HG03342 (cell line): Measurements from ENCODE around the gene ZNF277.
A peak's percentile ranks its signal among the peaks of the same experiment; 100 is the strongest.
"Not testable (repeated sequence)": the region's sequence is repeated elsewhere in the genome, so short reads cannot be mapped to it uniquely, and the experiment has no call there.

Experiments
- ATAC-seq: cut with Tn5 transposase; IDR thresholded peaks from one replicate; pipeline ENCODE4 v1.9.1; 2021; ENCODE audit warnings: mild to moderate bottlenecking, moderate library complexity; ENCODE audit not compliant: unreplicated experiment

The ZNF277 gene

GRCh38 chr7:112283382-112283910 lies 77.0 kb downstream of the ZNF277 start:
- ATAC-seq: peak; percentile 66

DNA sequence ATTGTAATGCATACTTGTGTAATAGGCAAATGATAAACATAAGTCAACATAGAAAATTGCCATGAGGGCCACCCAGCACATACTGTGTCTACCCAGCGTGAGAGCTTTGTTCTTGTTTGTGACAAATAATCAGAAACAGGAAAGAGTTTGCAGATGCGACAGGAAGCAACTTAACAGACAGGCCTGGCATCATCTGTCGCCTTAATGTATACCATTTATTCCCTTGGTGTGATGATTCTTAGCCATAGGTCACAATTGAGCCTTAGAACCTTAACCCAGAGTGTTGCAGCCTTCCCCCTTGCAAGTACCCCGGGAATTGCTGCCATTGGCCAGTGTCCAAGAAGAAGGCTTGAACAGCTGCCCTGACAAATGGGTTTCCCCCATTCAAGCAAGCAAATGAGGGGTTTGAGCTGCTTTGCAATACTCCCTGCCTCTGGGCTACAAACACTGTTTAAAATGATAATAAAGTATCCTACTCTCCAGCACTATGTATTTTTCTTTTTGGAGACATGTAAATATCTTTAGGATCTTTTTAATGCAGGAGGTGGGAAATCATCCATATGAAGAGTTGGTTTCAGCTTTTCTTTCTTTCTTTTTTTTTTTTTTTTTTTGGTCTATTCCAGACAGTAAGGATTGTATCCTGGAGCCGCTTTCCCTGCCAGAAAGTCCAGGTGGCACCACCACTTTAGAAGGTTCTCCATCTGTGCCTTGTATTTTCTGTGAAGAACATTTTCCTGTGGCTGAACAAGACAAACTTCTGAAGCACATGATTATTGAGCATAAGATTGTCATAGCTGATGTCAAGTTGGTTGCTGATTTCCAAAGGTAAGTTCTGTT lies 80.0 kb downstream of the ZNF277 start:
- ATAC-seq: peak; percentile 88

- no peak for ATAC-seq
Measured at GRCh38 chr7:112288301-112288700, 81.8 kb downstream of the ZNF277 start.

DNA sequence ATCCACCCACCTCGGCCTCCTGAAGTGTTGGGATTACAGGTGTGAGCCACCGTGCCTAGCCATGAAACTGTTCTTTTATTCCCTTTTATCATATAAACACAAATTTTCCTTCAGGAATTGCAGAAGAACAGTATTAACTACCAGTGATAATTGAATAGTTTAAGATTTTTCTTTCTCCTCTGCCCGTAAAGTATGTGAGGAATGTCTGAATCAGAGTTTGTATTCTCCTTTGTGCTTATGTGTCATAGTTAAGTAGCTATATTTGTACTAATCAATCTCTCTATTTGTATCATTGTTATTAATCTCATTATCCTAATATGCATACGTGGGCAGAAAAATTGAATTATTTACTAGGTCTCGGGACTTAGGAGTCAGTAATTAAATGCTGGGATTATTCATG lies 83.6 kb downstream of the ZNF277 start:
- ATAC-seq: no peak

DNA sequence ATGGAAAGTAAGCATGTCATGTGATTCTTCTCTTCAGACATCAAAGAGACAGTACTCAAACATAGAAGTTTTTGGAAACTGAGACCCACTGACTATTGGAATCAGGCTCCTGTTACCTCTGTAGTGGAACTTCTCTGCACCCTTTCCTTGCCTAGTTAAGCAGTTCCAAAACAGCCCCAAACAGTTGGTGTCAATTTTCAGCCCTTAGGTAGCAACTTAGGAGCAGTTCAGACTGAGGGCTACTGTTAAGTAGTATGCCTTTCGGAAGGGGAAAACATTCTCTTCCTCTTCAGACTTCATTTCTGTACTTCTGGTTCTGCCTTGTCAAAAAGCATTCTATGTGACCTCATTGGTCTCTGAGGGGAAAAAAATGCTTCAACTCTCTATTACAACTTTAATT lies 85.7 kb downstream of the ZNF277 start:
- ATAC-seq: no peak

DNA sequence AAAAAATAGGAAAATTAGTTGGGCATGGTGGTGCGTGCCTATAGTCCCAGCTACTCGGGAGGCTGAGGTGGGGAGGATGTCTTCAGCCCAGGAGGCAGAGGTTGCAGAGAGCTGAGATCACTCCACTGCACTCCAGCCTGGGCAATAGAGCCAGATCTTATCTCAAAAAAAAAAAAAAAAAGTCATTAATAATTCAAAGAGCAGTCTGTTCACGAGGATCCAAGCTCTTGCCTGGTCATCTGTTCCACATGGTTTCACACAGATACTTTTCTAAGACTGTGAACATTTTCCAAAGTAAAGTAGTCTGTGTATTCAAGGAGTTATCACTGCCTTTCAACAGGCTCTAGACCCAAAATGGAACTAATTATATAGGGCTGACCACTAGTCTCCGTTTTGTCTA lies 86.9 kb downstream of the ZNF277 start:
- no peak for ATAC-seq

GRCh38 chr7:112296432-112296831 lies 89.9 kb downstream of the ZNF277 start:
- ATAC-seq: no peak

- no peak for ATAC-seq
Measured at GRCh38 chr7:112297681-112298080, 91.2 kb downstream of the ZNF277 start.

- no peak for ATAC-seq
Measured at GRCh38 chr7:112298543-112299100, 92.1 kb downstream of the ZNF277 start.

DNA sequence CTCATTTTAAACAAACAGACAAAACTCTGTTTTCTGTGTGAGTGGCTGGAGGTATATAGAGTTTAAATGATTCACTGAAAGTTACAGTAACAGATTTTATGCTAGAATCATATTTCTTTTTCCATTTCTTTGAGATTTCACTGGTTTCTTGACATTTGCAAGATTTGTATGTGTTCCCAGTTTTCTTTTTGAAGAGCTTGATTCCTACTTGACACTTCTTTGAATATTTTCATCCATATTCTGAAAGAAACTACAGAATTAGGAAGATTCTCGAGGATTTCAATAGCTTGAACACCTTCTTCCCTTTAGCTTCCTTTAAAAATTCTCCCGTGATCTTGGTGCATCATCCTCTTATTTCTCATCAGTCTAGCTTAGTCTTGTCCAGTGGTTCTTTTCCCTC lies 93.6 kb downstream of the ZNF277 start:
- no peak for ATAC-seq

GRCh38 chr7:112300831-112301407 lies 94.4 kb downstream of the ZNF277 start:
- ATAC-seq: no peak

GRCh38 chr7:112302566-112302965 lies 96.1 kb downstream of the ZNF277 start:
- ATAC-seq: no peak

DNA sequence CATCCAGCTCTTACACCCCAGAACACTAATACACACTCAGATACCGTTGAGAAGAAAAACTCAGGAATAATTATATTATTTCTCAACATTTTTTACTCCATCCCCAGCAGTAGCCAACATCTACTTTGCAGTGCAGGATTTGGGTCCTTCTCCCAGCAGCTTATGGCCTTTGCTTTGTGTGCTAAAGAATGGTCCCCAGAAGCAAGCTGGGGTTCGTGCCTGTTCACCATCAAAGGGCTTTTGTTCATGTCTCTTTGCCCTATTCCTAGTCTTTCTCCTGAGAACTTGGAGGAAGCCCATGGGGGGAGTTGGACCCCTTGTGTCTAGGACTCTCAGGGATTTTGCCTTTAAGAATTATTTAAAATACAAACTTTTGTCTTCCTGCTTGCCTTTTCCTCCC lies 100.4 kb downstream of the ZNF277 start:
- no peak for ATAC-seq

DNA sequence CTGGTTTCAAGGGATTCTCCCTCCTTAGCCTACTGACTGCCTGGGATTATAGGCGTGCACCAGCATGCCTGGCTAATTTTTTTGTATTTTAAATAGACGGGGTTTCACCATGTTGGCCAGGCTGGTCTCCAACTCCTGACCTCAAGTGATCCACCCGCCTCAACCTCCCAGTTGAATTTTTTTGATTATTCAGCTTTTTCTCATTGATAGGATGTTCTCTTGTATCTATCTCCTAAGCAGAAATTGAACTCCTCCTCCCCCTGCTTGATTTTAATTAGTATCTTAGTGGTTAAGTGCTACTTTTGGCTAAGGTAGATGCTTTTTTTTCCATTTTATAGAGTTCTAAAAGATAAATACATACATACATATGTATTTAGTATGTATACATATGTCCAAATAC lies 101.0 kb downstream of the ZNF277 start:
- ATAC-seq: no peak

DNA sequence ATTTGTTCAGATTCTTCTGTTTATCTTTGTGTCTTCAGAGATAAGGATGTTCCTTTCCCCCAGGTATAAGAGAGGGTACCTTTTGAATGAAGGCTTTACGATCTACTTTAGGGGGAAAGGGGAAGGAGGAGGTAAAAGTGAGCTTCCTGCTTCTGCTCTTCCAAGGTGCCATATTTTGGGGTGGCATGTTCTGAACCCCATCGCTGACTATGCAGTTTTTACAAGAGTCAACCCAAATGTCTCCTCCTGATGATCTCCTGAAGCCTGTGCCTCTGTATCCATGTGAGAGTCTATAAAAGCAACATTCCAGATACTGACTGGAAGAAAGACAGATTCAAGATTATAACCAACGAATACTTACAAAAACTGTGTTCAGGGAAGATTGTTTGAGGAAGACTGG lies 102.5 kb downstream of the ZNF277 start:
- no peak for ATAC-seq

- not testable (repeated sequence) for ATAC-seq
Measured at GRCh38 chr7:112316803-112317202, 110.3 kb downstream of the ZNF277 start.

DNA sequence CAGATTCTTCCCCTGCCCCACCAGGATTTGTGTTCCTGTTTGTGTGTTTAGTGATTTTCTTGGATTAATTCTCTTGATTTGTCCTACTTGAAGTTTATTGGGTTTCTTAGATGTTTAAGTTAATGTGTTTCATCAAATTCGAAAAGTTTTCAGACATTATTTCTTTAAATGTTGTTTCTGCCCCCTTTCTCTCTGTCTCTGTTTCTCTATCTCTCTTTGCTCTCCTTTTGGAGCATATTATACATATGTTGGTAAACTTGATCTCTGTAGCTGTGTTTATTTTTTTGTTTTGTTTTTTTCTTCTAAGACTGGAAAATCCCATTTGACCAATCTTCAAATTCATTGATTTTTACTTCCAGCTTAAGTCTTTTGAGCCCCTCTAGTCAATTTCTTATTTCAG lies 115.6 kb downstream of the ZNF277 start:
- no peak for ATAC-seq

GRCh38 chr7:112327566-112327965 lies 121.1 kb downstream of the ZNF277 start:
- ATAC-seq: no peak

GRCh38 chr7:112331492-112331891 lies 125.0 kb downstream of the ZNF277 start:
- no peak for ATAC-seq

GRCh38 chr7:112334366-112334765 lies 127.9 kb downstream of the ZNF277 start:
- ATAC-seq: no peak

DNA sequence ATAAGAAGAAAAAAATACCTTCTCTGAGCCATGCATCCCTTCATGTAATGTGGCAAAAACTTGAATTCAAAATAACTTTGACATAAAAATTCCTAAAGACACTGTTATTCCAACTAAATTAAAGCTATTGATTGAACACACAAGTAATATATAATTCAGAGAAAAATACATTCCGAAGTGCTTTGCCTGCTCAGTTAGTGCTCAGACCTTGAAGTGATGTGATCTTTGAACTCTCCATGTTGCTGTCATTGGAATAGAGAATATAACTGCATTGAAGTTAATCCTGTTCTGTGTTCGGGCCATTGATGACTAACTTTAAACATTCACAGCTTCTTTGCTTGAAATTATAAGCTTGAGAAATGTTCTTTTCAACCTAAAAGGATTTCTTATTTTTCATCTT lies 129.8 kb downstream of the ZNF277 start:
- ATAC-seq: no peak

- ATAC-seq: no peak
Measured at GRCh38 chr7:112336936-112337576, 130.6 kb downstream of the ZNF277 start.
